GM18526 (cell line): ENCODE results near the gene OOSP1.

Source experiments
- POLR2A ChIP-seq: IDR thresholded peaks from 3 replicates; pipeline ENCODE4 v1.6.1; 2011; ENCODE audit not compliant: insufficient read length; ENCODE audit errors: extremely low read depth

OOSP1 gene, protein sequence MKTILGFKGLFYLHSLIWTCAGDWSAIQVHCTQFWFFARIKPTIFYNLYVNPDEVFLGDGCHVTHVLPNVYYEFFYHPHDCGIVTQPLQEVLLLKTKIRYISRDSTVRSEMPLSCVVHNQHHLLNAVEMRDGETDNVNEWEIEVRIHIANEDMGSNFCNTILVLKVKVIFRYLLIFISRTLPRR

DNA sequence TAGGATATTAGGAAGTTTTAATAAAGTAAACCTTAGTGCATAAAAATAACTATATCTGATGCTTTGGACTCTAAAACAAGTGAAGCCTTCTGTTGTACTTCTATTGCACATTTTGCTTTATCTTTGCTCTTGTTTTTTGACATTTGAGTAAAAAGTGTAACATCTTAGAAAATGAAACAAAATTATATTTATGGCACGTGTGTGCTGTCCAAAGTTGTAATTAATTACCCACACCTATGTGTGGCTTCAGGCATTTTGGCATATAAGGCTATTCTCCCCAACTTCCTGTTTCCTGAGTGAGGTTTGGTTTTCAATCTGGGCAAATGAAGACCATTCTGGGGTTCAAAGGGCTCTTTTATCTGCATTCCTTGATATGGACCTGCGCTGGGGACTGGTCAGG, at the start of gene OOSP1:
TSS of gene OOSP1 (plus strand) at position 301 of the 400 bp plus-strand sequence. CDS start at position 324, 23 bp downstream.
- no peak for TF ChIP-seq POLR2A

- no peak for TF ChIP-seq POLR2A
These were observed 46.5 kb upstream of the OOSP1 start for GRCh38 chr11:59891781-59892181.

DNA sequence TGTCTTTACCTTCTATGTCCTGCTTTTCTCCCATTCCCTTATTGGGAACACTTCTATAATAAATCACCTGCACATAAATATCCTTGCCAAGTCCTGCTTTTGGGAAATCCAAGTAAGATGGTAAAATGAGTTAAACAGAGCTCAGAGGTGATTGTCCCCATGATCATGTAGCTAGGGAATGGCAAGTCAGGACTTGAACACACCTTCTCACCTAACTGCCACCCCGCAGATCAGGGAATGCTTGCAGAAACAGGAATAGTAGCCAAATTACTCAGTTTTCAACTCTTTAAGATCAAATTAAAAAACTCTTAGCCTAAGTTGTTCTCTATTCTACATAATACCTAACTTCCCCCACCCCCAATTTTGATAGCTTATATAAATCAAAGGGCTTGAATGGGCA, 43.6 kb upstream of the OOSP1 start:
- TF ChIP-seq POLR2A = no peak

GRCh38 chr11:59898046-59898445, 40.2 kb upstream of the OOSP1 start:
- no peak for TF ChIP-seq POLR2A

DNA sequence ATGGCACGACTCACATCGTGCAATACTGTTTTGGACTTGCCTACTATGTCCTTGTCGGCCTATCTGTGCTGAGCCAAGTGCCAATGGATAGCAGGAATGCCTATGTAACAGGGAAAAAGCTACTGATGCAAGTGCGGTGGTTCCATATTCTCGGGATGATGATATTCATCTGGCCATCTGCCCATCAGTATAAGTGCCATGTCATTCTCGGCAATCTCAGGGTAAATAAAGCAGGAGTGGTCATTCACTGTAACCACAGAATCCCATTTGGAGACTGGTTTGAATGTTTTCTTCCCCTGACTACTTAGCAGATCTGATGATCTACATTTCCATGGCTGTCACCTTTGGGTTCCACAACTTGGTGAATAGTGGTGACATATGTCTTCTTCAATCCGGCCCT, 39.6 kb upstream of the OOSP1 start:
- TF ChIP-seq POLR2A = no peak

DNA sequence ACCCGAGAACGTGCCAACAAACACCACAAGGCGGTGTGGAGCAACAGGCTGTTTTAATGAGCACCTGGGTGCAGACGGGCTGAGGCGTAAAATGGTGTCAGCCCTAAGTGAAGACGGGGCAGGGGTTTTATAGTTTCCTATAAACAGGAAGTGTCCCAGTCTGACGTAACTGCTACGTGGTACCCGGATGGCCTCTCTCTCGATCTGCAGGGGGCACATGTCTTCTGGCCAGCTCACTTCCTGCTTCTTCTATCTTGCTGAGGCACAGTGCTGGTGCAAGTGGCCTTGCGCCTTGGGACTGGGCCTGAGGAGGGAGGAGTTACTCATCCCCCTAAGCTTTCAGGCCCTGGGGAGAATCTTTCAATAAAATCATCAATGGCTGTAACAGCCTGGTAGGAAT, 38.7 kb upstream of the OOSP1 start:
- TF ChIP-seq POLR2A = no peak

DNA sequence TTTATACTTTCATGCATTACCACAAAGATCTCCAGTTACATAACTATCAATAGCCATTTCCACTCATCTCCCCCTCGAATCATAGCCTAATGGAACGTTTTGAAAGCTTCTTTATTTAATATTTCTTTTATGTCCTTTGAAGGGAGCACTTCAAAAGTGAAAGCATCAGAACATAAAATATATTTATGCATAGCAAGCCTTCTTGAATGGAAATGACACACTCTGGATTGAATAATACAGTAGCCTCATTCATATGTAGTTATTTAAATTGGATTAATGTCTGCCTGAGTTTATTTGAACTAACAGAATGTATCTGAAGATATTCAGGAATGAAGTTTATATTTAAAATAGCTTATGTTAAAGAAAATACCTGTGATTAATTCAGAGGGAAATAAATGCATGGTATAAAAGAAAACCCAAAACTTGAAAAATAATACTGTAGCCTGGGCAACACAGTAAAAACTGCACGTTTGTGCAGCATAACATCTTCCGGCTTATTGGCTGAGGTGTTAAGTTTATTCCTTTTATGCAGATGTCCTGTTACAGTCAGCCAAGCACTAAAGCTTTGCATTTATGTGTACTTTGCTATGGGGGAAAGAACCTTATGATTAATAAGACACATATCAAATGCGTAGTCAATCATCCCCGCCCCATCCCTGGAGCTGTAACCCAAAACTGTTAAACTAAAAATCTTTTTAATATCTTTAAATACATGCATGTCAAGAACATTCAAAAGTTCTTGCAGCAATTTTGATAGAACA, 37.7 kb upstream of the OOSP1 start:
- TF ChIP-seq POLR2A = no peak

GRCh38 chr11:59901306-59901705, 36.9 kb upstream of the OOSP1 start:
- TF ChIP-seq POLR2A = no peak

DNA sequence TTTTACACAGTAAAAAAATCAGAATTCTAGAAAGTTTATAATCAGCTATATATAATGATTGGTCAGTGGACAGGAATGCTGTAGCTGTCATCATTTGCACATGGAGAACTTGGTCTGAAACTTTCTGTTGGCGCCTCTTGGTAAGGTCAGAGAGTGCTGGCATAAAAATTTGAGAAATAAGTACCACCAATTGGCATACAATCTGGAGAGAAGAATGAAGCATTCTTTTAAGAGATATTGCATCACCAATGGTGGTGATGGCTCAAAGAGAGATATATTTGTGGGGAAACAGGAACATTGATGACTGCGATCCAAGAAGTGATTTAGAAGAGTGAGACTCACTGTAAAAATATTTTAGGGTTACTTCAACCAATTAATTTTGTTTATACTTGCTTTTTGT, 19.8 kb upstream of the OOSP1 start:
- TF ChIP-seq POLR2A = no peak

DNA sequence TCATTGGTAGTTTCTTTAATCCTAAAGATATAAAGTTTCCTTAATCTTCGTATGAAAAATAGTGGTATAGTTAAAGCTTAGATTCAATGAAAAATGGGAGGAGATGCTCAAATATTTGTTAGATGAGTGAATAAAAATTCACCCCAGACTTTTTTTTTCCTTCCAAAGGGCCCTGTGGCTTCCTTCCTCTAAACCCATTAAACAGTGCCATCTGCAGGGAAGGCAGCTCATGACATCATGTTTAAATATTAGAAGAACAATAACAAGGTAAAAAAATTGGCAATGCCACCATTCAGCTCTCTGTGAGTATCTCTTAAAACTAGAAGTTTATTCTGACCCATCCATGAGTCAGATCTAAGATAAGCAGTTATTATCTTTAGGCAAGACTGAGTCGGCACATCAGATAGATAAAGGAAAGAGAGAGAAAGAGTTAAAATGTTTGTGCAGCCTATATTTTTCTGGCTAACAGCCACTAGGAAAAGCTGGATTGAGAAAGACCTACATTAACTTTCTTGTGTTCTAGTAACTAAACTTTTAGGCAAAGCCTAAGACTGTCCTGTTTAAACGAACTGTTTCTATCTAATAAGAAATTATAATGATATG, 19.1 kb upstream of the OOSP1 start:
- no peak for TF ChIP-seq POLR2A

DNA sequence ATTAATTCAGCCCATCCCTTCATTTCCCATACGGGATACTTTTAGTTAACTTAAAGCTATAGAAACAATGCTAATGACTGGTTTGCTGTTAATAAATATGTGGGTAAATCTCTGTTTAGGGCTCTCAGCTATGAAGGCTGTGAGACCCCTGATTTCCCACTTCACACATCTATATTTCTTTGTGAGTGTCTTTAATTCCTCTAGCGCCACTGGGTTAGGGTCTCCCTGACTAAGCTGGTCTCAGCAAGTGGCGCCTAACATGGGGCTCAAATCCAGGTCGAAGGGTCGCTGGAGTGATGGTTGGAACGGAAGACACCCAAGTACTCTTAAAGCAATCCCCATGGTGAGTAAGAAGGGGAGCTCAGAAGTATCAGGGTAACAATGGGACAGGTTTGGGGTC, 14.4 kb upstream of the OOSP1 start:
- no peak for TF ChIP-seq POLR2A

DNA sequence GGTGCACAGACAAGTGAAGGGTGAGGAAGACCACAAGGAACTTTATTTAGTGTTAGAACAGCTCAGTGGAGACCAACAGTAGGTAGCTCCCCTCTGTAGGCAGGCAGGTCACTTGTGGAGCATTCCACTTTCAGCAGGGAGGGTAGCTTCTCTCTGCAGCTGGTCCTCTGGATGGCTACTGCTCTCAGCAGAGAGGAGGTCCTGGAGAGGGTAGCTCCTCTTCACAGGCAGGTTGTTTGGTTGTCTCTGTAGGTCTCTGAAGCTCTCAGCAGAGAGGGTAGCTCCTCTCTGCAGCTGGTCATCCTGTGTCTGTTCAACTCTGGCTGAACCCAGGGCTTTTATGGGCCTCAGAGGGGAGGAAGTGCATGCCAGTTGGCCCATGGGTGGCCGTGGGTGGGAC, 6.5 kb upstream of the OOSP1 start:
- no peak for TF ChIP-seq POLR2A

DNA sequence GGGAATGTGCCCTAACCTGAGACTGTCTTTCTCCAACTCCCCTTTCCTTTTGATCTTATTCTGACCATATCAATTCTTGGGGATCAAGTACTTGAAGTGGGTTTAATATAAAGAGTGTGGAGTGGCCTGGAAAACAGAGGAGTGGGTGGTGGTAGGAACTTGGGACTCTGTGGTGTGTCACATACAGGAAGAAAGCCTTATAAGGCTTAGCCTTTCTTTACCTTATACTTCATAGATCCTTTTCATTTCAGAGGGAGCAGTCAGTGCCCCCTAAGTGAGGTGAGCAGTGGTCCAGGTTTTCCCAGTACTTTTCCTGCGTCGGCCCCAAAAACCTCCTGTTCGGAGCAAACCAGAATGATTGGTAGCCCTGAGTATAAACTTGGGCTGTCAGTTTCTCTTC, 486 bp downstream of the OOSP1 start:
- TF ChIP-seq POLR2A = no peak

DNA sequence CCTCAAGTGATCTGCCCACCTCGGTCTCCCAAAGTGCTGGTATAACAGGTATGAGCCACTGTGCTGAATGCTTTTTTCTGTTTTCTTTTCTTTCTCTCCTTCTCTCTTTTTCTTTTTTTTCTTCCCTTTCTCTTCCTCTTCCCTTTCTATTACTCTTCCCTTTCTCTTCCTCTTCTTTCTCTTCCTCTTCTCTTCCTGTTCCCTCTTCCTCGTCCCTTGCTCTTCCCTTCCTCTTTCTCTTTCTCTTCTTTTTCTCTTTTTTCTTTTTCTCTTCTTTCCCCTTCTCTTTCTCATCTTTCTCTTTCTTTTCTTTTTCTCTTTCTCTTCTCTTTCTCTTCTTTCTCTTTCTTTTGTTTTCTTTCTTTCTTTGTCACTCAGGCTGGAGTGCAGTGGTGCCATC, 1.2 kb downstream of the OOSP1 start:
- no peak for TF ChIP-seq POLR2A

- no peak for TF ChIP-seq POLR2A
These were observed 2.9 kb downstream of the OOSP1 start for GRCh38 chr11:59941091-59941490.

DNA sequence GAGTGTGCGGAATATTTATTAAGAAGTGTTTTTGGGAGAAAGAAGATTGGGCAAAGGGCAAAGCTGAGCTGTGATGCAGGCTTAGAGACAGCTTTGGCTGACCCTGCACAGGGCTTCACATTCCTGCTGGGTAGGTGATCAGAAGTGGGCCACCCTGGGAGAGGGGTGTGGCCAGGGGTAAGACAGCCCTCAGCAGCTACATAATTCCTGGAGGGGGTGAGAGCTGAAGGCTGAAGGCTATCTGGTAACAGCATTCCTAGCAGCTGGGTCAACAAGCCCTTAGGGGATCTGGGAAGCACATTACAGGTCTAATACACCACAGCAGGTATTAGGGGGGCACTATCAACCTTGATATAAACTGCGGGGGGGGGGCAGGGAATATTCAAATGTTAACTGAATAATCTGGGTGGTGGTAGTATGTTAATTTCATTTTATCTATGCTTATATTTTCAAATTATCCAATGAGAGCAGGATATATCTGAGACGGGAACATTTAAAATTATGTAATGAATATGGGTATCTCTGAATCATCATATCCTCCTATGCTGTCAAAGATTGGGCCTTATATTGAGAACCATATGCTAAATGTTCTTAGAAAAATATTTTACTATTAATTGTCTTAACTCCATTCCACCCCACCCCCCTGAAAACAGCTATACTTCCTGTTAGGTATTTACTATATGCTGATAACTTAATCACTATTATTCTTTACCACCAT, 5.9 kb downstream of the OOSP1 start:
- TF ChIP-seq POLR2A = no peak
